Measurements from ENCODE around the gene DGCR2.
"Not testable (repeated sequence)": the region's sequence is repeated elsewhere in the genome, so short reads cannot be mapped to it uniquely, and the experiment has no call there.

DGCR2 gene

GRCh38 chr22:19012308-19012986, 109.8 kb downstream of the DGCR2 start:
- H3K79me2 ChIP-seq (ENCODE audit: insufficient read depth, low read length): no peaks in the 10 kb centered on the region
- no peak for TF ChIP-seq EZH2 (IDR thresholded peaks at IDR 0.05; ENCODE audit: borderline replicate concordance, low read depth, low read length, severe bottlenecking)
- TF ChIP-seq CTCF (IDR thresholded peaks at IDR 0.05; ENCODE audit: borderline replicate concordance, extremely low read depth, low read length, poor library complexity, severe bottlenecking): no peak

GRCh38 chr22:19011611-19012010, 110.6 kb downstream of the DGCR2 start:
- not testable (repeated sequence) for H3K4me1 ChIP-seq (ENCODE audit: insufficient read depth, low read length); H3K79me2 ChIP-seq (ENCODE audit: insufficient read depth, low read length); H3K27ac ChIP-seq (ENCODE audit: low read length); H3K27me3 ChIP-seq (ENCODE audit: insufficient read depth, low read length, poor library complexity); H3K9ac ChIP-seq (ENCODE audit: low read depth, low read length); H3K9me3 ChIP-seq (ENCODE audit: insufficient read depth, low read length, severe bottlenecking); DNase-seq; H3K4me3 ChIP-seq (ENCODE audit: low read depth in 1 of 2, low read length in 2 of 2); H2AFZ ChIP-seq (ENCODE audit: low read depth, low read length); H3K4me2 ChIP-seq (ENCODE audit: insufficient read depth, low read length); ATAC-seq (ENCODE audit: insufficient read depth, low read depth); H4K20me1 ChIP-seq (ENCODE audit: insufficient read depth, low read length); H3K36me3 ChIP-seq (ENCODE audit: insufficient read depth, low read length)

More at GRCh38 chr22:19012308-19012986, 109.8 kb downstream of the DGCR2 start:
- H3K27me3 ChIP-seq (ENCODE audit: insufficient read depth, low read length, poor library complexity): no peaks in the 10 kb centered on the region
- H3K9ac ChIP-seq (ENCODE audit: low read depth, low read length): no peak overlapping the region
- H3K9me3 ChIP-seq (ENCODE audit: insufficient read depth, low read length, severe bottlenecking): no peaks in the 10 kb centered on the region
- no peaks in the 10 kb centered on the region for H4K20me1 ChIP-seq (ENCODE audit: insufficient read depth, low read length)
- DNase-seq: no peak
- no peak overlapping the region for H3K4me2 ChIP-seq (ENCODE audit: insufficient read depth, low read length)
- no peaks in the 10 kb centered on the region for H3K4me1 ChIP-seq (ENCODE audit: insufficient read depth, low read length)
- no peak for ATAC-seq (ENCODE audit: insufficient read depth, low read depth)
- H3K27ac ChIP-seq (ENCODE audit: low read length): no peak overlapping the region
- H3K36me3 ChIP-seq (ENCODE audit: insufficient read depth, low read length): no peaks in the 10 kb centered on the region
- H2AFZ ChIP-seq (ENCODE audit: low read depth, low read length): no peak overlapping the region
- H3K4me3 ChIP-seq (ENCODE audit: low read depth in 1 of 2, low read length in 2 of 2): no peak overlapping the region

- H3K4me1 ChIP-seq (ENCODE audit: insufficient read depth, low read length): no peaks in the 10 kb centered on the region
Measured at GRCh38 chr22:19011075-19011474, 111.1 kb downstream of the DGCR2 start.

GRCh38 chr22:19005905-19006304, 116.3 kb downstream of the DGCR2 start:
- H3K79me2 ChIP-seq (ENCODE audit: insufficient read depth, low read length): no peaks in the 10 kb centered on the region
- H3K27ac ChIP-seq (ENCODE audit: low read length): no peak overlapping the region
- H3K4me1 ChIP-seq (ENCODE audit: insufficient read depth, low read length): no peaks in the 10 kb centered on the region
- H3K9me3 ChIP-seq (ENCODE audit: insufficient read depth, low read length, severe bottlenecking): no peaks in the 10 kb centered on the region
- H4K20me1 ChIP-seq (ENCODE audit: insufficient read depth, low read length): no peaks in the 10 kb centered on the region
- no peak for DNase-seq
- H3K27me3 ChIP-seq (ENCODE audit: insufficient read depth, low read length, poor library complexity): peaks cover 5% of the 10 kb centered on the region
- H3K4me2 ChIP-seq (ENCODE audit: insufficient read depth, low read length): no peak overlapping the region
- no peak overlapping the region for H3K4me3 ChIP-seq (ENCODE audit: low read depth in 1 of 2, low read length in 2 of 2)
- no peaks in the 10 kb centered on the region for H3K36me3 ChIP-seq (ENCODE audit: insufficient read depth, low read length)
- H3K9ac ChIP-seq (ENCODE audit: low read depth, low read length): no peak overlapping the region
- no peak for ATAC-seq (ENCODE audit: insufficient read depth, low read depth)
- TF ChIP-seq CTCF (IDR thresholded peaks at IDR 0.05; ENCODE audit: borderline replicate concordance, extremely low read depth, low read length, poor library complexity, severe bottlenecking): no peak
- no peak for TF ChIP-seq EZH2 (IDR thresholded peaks at IDR 0.05; ENCODE audit: borderline replicate concordance, low read depth, low read length, severe bottlenecking)
- no peak overlapping the region for H2AFZ ChIP-seq (ENCODE audit: low read depth, low read length)

More at GRCh38 chr22:19011075-19011474, 111.1 kb downstream of the DGCR2 start:
- TF ChIP-seq EZH2 (IDR thresholded peaks at IDR 0.05; ENCODE audit: borderline replicate concordance, low read depth, low read length, severe bottlenecking) (no peak), CTCF (IDR thresholded peaks at IDR 0.05; ENCODE audit: borderline replicate concordance, extremely low read depth, low read length, poor library complexity, severe bottlenecking) (no peak)
- Histone ChIP-seq H3K27me3 (ENCODE audit: insufficient read depth, low read length, poor library complexity) (peaks cover under 1% of the 10 kb centered on the region), H4K20me1 (ENCODE audit: insufficient read depth, low read length) (no peaks in the 10 kb centered on the region), H3K79me2 (ENCODE audit: insufficient read depth, low read length) (no peaks in the 10 kb centered on the region), H3K27ac (ENCODE audit: low read length) (no peak overlapping the region), H3K9me3 (ENCODE audit: insufficient read depth, low read length, severe bottlenecking) (no peaks in the 10 kb centered on the region), H3K4me2 (ENCODE audit: insufficient read depth, low read length) (no peak overlapping the region), H3K4me3 (ENCODE audit: low read depth in 1 of 2, low read length in 2 of 2) (no peak overlapping the region), H3K9ac (ENCODE audit: low read depth, low read length) (no peak overlapping the region), H2AFZ (ENCODE audit: low read depth, low read length) (no peak overlapping the region), H3K36me3 (ENCODE audit: insufficient read depth, low read length) (no peaks in the 10 kb centered on the region)
- no peak for DNase-seq
- ATAC-seq (ENCODE audit: insufficient read depth, low read depth): no peak

All from DND-41 (cell line).